Keratinocyte (primary cell): ENCODE measurements around the gene GUCY2C.

Experiments
- CTCF ChIP-seq, 3 experiments: IDR thresholded peaks in 1 of 3; conservative IDR thresholded peaks in 1 of 3; optimal IDR thresholded peaks in 1 of 3; 2 replicates in 2 of 3; 3 replicates in 1 of 3; pipeline versions ENCODE3 to v1.5.1; 2011; ENCODE audit warnings: low read length in 3 of 3, mild to moderate bottlenecking in 3 of 3, moderate library complexity in 2 of 3, control low read depth in 1 of 3, inconsistent platforms in 1 of 3; ENCODE audit not compliant: insufficient read depth in 2 of 3; ENCODE audit errors: extremely low read depth in 1 of 3
- EZH2 ChIP-seq: IDR thresholded peaks from one replicate; pipeline ENCODE4 v1.6.1; 2012; ENCODE audit warnings: inconsistent platforms, mild to moderate bottlenecking, low read length, moderate library complexity

- TF ChIP-seq EZH2 = no peak
- no peak for TF ChIP-seq CTCF (optimal IDR thresholded peaks at IDR 0.05 in 1 of 3, IDR thresholded peaks at IDR 0.05 in 1 of 3, conservative IDR thresholded peaks at IDR 0.05 in 1 of 3; ENCODE audit: extremely low read depth in 1 of 3, insufficient read depth in 2 of 3, low read length in 3 of 3)
Observed at GRCh38 chr12:14573118-14573517, 123.3 kb downstream of the GUCY2C start.
